Cardiac fibroblast (primary cell): ENCODE data around the gene TBX3.

Experiments
- DNase-seq, 2 donors: peaks; one replicate each; pipeline versions ENCODE4 v3.0.0 to v3.0.0-alpha.2; 2010; ENCODE audit warnings: low read depth in 2 of 2
- H3K4me3 ChIP-seq, 2 donors: replicated peaks in 1 of 2; 1 replicate in 1 of 2; 2 replicates in 1 of 2; pipeline ENCODE4 v1.5.1; 2011; ENCODE audit warnings: low read depth in 2 of 2, low read length in 2 of 2, mild to moderate bottlenecking in 2 of 2, moderate library complexity in 1 of 2
- TF ChIP-seq, protein P1 (sequence below): IDR thresholded peaks from one replicate; pipeline ENCODE4 v1.5.1; 2011; ENCODE audit warnings: low read depth, mild to moderate bottlenecking, low read length, inconsistent platforms

Gene TBX3

DNA sequence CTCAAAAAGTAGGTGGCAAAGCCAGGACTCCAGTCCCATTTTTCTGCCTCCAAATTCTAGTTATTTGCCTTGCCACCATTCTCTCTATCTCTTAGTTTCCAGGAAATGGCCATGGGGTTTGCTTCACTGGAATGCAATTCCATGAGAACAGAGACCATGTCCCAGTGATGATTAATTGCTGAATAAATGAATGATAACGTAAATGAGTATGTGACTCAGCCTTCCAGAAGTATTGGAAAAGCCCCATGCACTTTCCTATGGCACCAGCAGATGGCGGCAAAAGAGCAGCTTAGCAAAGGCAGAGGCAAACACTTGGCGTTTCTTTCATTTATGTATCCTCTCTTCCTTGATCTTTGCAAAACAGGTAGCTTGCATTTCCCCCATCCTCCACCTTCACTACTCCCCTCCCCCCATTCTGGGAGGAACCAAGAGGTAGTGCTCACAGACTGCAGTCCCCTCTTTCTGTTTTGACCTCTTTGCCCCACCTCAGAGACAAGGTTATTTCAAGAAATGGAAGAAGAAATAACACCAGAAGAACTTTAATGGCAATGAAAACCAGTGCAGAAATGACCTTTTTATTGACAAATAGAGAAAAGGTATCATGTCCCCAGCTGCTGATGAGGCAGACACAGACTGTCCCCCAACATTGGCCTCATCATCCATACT, 21.3 kb downstream of the TBX3 start:
- H3K4me3 ChIP-seq = no peak overlapping the region
- TF ChIP-seq, protein P1, sequence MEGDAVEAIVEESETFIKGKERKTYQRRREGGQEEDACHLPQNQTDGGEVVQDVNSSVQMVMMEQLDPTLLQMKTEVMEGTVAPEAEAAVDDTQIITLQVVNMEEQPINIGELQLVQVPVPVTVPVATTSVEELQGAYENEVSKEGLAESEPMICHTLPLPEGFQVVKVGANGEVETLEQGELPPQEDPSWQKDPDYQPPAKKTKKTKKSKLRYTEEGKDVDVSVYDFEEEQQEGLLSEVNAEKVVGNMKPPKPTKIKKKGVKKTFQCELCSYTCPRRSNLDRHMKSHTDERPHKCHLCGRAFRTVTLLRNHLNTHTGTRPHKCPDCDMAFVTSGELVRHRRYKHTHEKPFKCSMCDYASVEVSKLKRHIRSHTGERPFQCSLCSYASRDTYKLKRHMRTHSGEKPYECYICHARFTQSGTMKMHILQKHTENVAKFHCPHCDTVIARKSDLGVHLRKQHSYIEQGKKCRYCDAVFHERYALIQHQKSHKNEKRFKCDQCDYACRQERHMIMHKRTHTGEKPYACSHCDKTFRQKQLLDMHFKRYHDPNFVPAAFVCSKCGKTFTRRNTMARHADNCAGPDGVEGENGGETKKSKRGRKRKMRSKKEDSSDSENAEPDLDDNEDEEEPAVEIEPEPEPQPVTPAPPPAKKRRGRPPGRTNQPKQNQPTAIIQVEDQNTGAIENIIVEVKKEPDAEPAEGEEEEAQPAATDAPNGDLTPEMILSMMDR = peak; percentile 96
- DNase-seq = peak; percentile 87 to 94

DNA sequence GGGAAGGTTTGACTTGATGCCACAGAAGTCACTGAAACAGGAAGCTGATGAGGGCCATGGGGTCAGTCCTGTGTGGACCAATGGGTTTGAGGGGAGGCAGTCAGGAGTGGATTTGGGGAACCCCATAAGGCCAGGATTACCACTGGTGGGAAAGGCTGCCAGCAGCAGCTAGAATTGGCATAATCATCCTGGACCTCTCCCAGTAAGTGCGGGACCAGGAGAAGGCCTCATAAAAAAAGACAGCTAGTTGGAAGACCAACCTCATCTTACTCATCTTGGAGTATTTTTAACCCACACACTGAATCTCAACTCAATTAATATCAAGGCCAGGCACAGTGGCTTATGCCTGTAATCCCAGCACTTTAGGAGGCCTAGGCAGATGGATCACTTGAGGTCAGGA, 22.7 kb downstream of the TBX3 start:
- no peak overlapping the region for H3K4me3 ChIP-seq
- no peak for DNase-seq
- TF ChIP-seq, protein P1 = no peak

DNA sequence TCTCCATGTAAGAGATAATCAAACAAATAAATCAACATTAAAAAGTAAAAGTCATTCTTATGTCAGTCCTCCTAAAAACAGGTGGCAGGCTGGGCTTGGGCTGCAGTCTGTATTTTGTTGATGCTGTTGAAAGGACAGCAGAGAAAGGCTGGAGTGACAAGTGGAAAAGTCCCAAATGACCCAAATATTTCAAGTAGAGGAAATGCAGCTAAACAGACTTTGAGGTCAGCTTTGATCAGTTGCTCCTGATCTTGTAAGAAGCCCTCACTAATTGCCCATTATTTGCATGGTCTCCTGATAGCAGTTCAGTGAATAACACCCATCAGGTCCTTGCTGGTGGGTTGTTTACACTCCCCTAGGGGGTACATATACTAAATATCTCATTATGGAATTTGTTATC, 24.9 kb downstream of the TBX3 start:
- no peak overlapping the region for H3K4me3 ChIP-seq
- DNase-seq = no peak
- TF ChIP-seq, protein P1 = no peak

DNA sequence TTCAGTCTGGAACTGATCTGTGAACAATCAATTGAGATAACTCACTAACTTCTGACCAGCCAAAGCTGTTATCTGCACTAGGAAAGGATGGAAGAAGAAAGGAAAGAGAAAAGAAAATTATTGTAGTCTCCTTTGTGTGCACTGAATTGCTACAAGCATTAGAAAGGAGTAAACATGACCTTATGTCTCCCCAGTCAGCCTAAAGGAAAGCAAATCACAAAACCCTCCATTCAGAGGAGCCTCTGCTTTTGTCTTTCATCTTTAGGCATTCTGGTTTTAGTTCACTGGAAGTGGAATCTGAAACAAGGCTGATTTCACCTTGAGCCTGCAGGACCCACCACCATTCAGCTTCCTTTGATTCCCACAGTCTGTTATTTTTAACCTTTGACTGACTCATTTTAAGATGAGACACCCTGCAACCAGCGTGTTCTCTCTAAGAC, 26.0 kb downstream of the TBX3 start:
- TF ChIP-seq, protein P1 = no peak
- no peak overlapping the region for H3K4me3 ChIP-seq
- no peak for DNase-seq

DNA sequence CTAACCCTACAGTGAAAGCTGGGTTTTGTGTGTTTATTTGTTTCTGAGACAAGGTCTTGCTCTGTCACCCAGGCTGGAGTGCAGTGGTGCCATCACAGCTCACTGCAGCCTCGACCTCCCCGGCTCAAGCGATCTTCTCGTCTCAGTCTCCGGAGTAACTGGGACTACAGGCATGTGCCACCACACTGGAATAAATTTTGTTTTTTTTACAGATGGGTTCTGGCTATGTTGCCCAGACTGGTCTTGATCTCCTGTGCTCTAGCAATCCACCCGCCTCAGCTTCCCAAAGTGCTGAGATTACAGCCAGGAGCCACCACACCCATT, 26.4 kb downstream of the TBX3 start:
- no peak overlapping the region for H3K4me3 ChIP-seq
- TF ChIP-seq, protein P1 = no peak
- DNase-seq = no peak

DNA sequence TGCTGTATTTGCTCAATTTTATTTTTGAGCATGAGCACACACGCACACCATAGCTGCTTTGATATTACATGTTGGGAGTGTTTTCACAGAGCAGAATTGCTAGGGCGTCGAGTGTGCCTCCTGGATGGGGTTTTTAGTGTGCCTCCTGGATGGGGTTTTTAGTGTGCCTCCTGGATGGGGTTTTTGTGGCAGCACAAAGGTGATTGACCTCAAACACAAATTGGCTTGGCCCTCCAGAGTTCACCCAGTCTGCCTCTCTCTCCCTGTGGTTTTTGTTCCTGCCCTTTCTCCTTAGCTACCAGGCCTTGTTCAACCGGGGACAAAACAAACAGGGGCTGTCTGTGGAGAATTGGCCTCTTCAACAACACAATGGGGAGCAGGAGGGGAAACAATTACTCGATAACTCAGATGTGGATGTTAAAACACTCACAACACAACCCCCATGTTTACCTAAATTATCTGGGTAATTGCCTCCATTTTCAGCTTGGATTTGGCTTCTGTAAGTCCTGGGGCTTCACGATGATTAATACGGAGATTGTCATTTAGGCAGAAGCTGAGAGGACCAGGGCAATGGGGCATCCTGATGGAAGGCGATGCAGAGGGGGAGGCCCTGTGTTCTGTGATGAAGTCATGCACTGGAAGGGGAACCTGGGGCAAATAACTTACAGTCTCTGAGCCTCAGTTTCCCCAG, 26.9 kb downstream of the TBX3 start:
- no peak for DNase-seq
- no peak overlapping the region for H3K4me3 ChIP-seq
- TF ChIP-seq, protein P1 = no peak
